ELF-1 (cell line): ENCODE results near the gene ZNF423.

ENCODE experiments used
- DNase-seq: peaks from one replicate; pipeline ENCODE4 v3.0.0-alpha.2; 2016; ENCODE audit warnings: low read depth, low spot score

ZNF423 gene

GRCh38 chr16:49602976-49603310 is 253.0 kb downstream of the ZNF423 start:
- no peak for DNase-seq

- DNase-seq = peak; percentile 48
Measured at GRCh38 chr16:49602201-49602975, 253.5 kb downstream of the ZNF423 start.

DNA sequence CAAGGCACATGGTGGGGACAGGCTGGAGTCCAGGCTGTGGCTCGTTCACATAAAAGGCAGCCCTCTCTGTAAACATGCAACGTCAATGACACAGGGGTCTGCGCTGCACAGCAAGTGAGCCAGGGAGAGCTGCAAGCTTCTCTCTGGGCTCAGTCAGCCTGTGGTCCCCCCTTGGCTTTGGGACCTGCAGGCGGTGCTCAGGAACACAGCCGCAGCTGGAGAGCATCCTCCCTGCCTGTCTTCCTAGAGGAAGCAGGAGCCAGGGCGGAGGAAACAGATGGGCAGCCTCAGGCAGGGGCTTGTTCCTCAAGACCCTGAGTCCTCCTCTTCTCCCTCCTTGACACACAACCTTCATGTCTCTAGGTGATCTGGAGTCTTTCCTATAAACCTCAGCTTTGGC is 254.3 kb downstream of the ZNF423 start:
- no peak for DNase-seq

- DNase-seq = no peak
Measured at GRCh38 chr16:49600976-49601375, 254.9 kb downstream of the ZNF423 start.

DNA sequence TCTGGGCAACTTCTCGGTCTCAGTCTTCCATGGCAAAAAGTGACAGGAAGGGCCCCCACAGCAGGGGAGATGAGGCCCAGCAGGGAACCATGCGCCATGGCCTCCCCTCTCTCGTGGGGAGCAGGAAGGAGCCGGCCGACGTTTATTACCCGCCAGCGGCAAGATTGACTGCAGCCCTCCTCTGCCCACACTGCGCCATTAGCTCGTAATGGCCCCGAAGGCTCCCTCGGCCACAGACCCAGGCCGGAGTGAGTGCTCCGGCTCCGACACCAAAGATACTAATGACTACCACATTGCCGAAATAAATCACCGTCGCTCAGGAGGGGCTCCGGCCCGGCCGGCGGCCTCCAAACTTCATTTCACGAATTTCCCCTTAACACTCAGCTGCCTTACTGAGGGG is 255.4 kb downstream of the ZNF423 start:
- DNase-seq = no peak

GRCh38 chr16:49599704-49600103 is 256.2 kb downstream of the ZNF423 start:
- no peak for DNase-seq

DNA sequence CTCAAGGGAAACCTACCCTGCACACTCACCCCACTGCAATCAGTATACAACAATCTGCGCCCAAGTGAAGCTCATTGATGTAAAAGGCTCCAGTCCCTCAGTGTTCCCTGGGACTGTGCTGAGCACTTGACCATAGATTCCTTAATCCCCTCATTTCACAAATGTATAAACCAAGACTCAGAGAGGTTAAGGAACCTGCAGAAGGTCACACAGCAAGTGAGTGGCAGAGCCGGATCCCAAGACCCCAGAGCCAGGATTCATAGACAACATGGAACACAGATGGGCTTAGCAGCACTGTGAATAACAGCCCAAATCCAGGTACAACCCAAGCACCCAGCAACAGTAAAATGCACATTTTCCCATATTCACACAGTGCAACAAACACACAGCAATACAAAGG is 256.6 kb downstream of the ZNF423 start:
- no peak for DNase-seq

DNA sequence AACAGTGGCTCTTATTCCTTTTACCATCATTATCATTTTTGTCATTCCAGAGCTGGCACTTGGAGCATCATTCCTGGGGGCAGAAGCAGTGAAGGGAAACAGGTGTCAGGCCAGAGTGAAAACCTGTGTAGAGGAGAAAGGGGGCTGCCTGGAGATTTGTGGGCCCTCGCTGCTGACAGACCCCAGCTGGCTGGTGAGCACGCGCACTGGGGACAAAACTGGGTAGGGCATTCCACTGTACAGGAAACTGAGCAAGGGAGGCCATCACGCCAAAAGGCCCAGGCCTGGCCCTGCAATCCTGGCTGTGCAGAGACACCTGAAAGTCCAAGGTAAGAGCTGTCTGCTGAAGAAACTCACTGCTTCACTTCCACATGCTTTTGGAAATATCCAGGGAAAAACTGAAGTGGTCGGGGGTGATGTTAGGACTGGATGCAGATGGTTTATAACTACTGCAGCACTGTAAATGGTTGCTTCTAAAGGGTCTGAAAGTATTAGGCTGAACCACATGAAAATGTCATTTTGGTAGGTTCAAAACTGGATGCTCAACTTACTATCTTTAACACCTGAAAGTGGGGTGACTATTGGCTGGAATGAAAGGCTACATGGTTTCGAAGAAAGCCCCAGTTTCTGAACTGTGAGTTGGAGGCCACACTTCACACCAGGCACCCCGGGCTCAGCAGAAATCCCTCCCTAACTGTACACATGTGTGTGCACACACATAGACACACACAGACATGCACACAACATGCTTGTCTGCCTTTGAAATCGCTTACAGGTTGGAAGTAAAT is 257.3 kb downstream of the ZNF423 start:
- DNase-seq = no peak

- no peak for DNase-seq
Measured at GRCh38 chr16:49597796-49598195, 258.1 kb downstream of the ZNF423 start.

DNA sequence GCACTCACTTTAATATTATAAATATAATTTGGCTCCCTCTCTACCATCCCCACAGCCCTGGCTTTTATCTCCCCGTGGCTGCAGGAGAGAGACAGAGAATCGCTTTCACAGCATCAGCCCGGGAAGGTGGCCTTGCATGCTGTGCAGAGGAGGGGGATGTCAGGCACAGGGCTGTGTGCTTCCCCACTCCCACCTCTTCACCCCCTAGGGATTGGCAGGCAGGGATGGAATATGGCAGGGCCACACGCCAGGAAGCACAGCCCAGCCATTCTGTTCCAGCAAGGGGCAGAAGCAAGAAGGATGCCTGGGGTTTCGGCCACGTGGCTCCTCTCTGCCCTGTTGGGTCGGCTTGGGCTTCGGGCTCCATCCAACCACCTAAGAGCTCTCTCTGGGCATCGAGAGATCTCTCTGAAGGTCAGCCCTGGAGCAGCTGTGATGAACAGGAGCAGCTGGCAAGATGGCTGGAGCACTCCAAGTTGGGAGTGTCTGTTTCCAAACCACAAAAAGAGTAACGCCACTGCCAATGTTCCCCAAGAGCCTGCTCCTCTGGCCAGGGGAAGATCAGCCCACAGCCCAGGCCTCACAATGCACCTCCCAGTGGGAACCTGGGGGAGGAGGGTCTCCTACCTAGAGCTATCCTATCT is 259.1 kb downstream of the ZNF423 start:
- DNase-seq = no peak

- DNase-seq = peak; percentile 53
Measured at GRCh38 chr16:49596068-49596467, 259.8 kb downstream of the ZNF423 start.

GRCh38 chr16:49594685-49595498 is 261.0 kb downstream of the ZNF423 start:
- no peak for DNase-seq

DNA sequence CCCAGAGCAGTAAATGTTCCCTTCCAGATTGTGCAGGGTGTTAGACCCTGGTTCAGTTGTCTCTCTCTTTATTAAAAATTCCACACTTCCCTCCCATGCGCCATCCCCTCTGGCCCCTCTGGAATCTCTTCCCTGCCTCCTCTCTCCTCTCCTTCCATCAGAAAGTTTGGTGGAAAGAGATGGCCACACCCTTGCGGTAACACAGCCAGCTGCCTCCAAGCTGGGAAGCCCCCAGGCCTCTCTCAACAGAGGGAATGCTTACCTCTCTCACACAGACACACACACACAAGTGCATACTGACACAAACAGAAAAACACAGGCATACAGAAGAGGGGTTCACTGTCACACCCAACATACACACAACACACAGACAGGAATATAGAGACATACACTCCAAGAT is 261.8 kb downstream of the ZNF423 start:
- DNase-seq = no peak

- DNase-seq = no peak
Measured at GRCh38 chr16:49593424-49594040, 262.4 kb downstream of the ZNF423 start.

- peak; percentile 82 for DNase-seq
Measured at GRCh38 chr16:49592546-49593423, 263.1 kb downstream of the ZNF423 start.

GRCh38 chr16:49590166-49590871 is 265.6 kb downstream of the ZNF423 start:
- no peak for DNase-seq

DNA sequence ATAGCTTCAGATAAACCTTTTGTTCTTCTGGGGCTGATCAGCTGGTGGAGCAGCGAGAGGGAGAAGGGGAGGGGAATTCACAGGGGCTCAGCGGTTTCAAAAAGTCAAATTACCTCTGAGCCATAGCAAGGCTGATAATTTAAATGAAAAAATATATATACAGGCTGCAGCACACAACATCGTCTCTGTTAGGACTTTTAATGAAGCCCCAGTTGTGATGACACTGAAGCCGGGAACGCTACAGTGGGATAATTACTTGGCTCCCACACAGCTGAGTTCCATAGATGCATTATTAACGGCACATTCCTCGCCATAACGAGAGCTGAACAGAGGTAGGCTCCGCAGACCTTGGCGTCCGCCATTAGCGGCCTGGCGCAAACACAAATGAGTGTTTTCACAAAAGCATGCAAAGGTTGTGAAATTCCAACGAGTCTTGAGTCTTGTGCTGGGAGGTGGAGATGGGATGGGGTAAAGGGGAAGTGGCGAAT is 266.3 kb downstream of the ZNF423 start:
- no peak for DNase-seq

GRCh38 chr16:49588729-49589384 is 267.1 kb downstream of the ZNF423 start:
- DNase-seq = no peak

- no peak for DNase-seq
Measured at GRCh38 chr16:49588026-49588425, 267.9 kb downstream of the ZNF423 start.
